GM23338 (cell line): ENCODE data around the gene PLA2R1.

ENCODE experiments used
- CREB1 ChIP-seq: fragments of 250-450 bp; sonication (Bioruptor Pico); IDR thresholded peaks from 2 replicates; pipeline ENCODE4 v1.5.0; 2020; ENCODE audit warnings: low read depth, mild to moderate bottlenecking, moderate library complexity
- CTCF ChIP-seq, 2 experiments: fragments of 200-600 bp in 1 of 2; sonication (generic) in 1 of 2; conservative IDR thresholded peaks; 2 replicates each; pipeline versions ENCODE4 v1.5.1 to v1.6.1; 2016 to 2017; ENCODE audit warnings: antibody characterized with exemption in 2 of 2, low read depth in 2 of 2, mild to moderate bottlenecking in 2 of 2, moderate library complexity in 1 of 2
- ETS1 ChIP-seq: IDR thresholded peaks from 2 replicates; pipeline ENCODE4 v1.6.1; 2016; ENCODE audit warnings: antibody characterized with exemption
- EZH2 ChIP-seq: fragments of 200-600 bp; sonication (generic); IDR thresholded peaks from one replicate; pipeline ENCODE4 v1.8.0; 2017; ENCODE audit warnings: antibody characterized with exemption, mild to moderate bottlenecking, low read depth; ENCODE audit not compliant: unreplicated experiment
- EZH2phosphoT487 ChIP-seq: fragments of 200-600 bp; sonication (generic); IDR thresholded peaks from one replicate; pipeline ENCODE4 v1.8.1; 2018; ENCODE audit warnings: antibody characterized with exemption; ENCODE audit not compliant: unreplicated experiment
- JUNB ChIP-seq: IDR thresholded peaks from one replicate; pipeline ENCODE4 v1.6.1; 2016; ENCODE audit warnings: antibody characterized with exemption; ENCODE audit not compliant: unreplicated experiment
- NANOG ChIP-seq: IDR thresholded peaks from 2 replicates; pipeline ENCODE4 v1.6.1; 2016; ENCODE audit warnings: antibody characterized with exemption, borderline replicate concordance
- POLR2AphosphoS5 ChIP-seq: IDR thresholded peaks from 2 replicates; pipeline ENCODE4 v1.6.1; 2016; ENCODE audit warnings: antibody characterized with exemption, low read depth
- REST ChIP-seq: IDR thresholded peaks from one replicate; pipeline ENCODE4 v1.6.1; 2018; ENCODE audit warnings: antibody characterized with exemption; ENCODE audit not compliant: unreplicated experiment
- STAT1 ChIP-seq: IDR thresholded peaks from one replicate; pipeline ENCODE4 v1.6.1; 2016; ENCODE audit warnings: antibody characterized with exemption; ENCODE audit not compliant: unreplicated experiment
- ZNF114 ChIP-seq: fragments of 250-450 bp; sonication (Bioruptor Pico); IDR thresholded peaks from 2 replicates; pipeline ENCODE4 v1.5.0; 2020; ENCODE audit warnings: mild to moderate bottlenecking, moderate library complexity
- ZNF331 ChIP-seq: fragments of 250-450 bp; sonication (Bioruptor Pico); IDR thresholded peaks from 2 replicates; pipeline ENCODE4 v1.5.0; 2020; ENCODE audit warnings: low read depth, mild to moderate bottlenecking, moderate library complexity
- TF ChIP-seq, protein P1 (sequence below): fragments of 250-450 bp; sonication (Bioruptor Pico); IDR thresholded peaks from 2 replicates; pipeline ENCODE4 v1.5.0; 2020; ENCODE audit warnings: mild to moderate bottlenecking, moderate library complexity

DNA sequence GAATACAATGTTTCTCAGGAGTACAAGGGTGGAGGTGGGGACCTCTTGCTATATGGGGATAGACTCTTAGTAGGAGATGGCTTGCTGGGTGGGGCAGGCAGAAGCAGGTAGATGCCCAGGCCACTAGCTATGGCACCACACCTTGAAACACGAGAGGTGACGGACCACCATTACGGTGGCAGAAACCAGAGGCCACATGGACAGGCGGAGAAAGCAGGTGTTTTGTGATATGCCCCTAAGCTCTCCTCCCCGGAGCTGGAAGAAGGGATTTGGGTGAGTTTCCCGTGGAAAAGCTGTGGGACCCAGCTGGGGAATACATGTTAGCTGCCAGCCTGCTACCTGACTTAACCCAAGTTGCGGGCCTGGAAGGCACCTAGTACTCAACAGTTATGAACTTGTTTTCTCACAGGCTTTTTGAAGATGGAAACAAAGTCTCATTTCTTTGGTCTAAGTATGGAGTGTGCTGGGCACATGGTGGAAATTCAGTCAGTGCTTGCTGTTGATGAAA, 16.7 kb downstream of the PLA2R1 start:
- TF ChIP-seq CTCF (conservative IDR thresholded peaks at IDR 0.05; ENCODE audit: low read depth in 2 of 2) (no peak), POLR2AphosphoS5 (no peak), EZH2 (no peak), ZNF331 (CRISPR knock-in tag) (no peak), REST (no peak), JUNB (no peak), EZH2phosphoT487 (no peak), CREB1 (CRISPR knock-in tag) (no peak), ETS1 (no peak), NANOG (no peak), ZNF114 (CRISPR knock-in tag) (no peak), STAT1 (no peak)
- TF ChIP-seq, protein P1, sequence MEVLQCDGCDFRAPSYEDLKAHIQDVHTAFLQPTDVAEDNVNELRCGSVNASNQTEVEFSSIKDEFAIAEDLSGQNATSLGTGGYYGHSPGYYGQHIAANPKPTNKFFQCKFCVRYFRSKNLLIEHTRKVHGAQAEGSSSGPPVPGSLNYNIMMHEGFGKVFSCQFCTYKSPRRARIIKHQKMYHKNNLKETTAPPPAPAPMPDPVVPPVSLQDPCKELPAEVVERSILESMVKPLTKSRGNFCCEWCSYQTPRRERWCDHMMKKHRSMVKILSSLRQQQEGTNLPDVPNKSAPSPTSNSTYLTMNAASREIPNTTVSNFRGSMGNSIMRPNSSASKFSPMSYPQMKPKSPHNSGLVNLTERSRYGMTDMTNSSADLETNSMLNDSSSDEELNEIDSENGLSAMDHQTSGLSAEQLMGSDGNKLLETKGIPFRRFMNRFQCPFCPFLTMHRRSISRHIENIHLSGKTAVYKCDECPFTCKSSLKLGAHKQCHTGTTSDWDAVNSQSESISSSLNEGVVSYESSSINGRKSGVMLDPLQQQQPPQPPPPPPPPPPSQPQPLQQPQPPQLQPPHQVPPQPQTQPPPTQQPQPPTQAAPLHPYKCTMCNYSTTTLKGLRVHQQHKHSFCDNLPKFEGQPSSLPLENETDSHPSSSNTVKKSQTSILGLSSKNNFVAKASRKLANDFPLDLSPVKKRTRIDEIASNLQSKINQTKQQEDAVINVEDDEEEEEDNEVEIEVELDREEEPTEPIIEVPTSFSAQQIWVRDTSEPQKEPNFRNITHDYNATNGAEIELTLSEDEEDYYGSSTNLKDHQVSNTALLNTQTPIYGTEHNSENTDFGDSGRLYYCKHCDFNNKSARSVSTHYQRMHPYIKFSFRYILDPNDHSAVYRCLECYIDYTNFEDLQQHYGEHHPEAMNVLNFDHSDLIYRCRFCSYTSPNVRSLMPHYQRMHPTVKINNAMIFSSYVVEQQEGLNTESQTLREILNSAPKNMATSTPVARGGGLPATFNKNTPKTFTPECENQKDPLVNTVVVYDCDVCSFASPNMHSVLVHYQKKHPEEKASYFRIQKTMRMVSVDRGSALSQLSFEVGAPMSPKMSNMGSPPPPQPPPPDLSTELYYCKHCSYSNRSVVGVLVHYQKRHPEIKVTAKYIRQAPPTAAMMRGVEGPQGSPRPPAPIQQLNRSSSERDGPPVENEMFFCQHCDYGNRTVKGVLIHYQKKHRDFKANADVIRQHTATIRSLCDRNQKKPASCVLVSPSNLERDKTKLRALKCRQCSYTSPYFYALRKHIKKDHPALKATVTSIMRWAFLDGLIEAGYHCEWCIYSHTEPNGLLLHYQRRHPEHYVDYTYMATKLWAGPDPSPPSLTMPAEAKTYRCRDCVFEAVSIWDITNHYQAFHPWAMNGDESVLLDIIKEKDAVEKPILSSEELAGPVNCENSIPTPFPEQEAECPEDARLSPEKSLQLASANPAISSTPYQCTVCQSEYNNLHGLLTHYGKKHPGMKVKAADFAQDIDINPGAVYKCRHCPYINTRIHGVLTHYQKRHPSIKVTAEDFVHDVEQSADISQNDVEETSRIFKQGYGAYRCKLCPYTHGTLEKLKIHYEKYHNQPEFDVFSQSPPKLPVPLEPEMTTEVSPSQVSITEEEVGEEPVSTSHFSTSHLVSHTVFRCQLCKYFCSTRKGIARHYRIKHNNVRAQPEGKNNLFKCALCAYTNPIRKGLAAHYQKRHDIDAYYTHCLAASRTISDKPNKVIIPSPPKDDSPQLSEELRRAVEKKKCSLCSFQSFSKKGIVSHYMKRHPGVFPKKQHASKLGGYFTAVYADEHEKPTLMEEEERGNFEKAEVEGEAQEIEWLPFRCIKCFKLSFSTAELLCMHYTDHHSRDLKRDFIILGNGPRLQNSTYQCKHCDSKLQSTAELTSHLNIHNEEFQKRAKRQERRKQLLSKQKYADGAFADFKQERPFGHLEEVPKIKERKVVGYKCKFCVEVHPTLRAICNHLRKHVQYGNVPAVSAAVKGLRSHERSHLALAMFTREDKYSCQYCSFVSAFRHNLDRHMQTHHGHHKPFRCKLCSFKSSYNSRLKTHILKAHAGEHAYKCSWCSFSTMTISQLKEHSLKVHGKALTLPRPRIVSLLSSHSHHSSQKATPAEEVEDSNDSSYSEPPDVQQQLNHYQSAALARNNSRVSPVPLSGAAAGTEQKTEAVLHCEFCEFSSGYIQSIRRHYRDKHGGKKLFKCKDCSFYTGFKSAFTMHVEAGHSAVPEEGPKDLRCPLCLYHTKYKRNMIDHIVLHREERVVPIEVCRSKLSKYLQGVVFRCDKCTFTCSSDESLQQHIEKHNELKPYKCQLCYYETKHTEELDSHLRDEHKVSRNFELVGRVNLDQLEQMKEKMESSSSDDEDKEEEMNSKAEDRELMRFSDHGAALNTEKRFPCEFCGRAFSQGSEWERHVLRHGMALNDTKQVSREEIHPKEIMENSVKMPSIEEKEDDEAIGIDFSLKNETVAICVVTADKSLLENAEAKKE: no peak
